NCI-H1694 treated with DMSO at 0.1 percent for 48 hours (cell line): ENCODE measurements around the gene MRGPRG.

Experiments used
- DNase-seq: peaks from one replicate; lab custom pipeline; 2025; lab: John Stamatoyannopoulos, UW

The MRGPRG gene

GRCh38 chr11:3225826-3226750 is 7.5 kb upstream of the MRGPRG start:
- DNase-seq: no peak

- DNase-seq: no peak
Measured at GRCh38 chr11:3225159-3225758, 6.6 kb upstream of the MRGPRG start.

- no peak for DNase-seq
Measured at GRCh38 chr11:3224401-3225057, 5.9 kb upstream of the MRGPRG start.

- DNase-seq: no peak
Measured at GRCh38 chr11:3223932-3224381, 5.3 kb upstream of the MRGPRG start.

GRCh38 chr11:3222941-3223915 is 4.6 kb upstream of the MRGPRG start:
- no peak for DNase-seq

GRCh38 chr11:3222003-3222855 is 3.6 kb upstream of the MRGPRG start:
- no peak for DNase-seq

GRCh38 chr11:3221408-3222002 is 2.9 kb upstream of the MRGPRG start:
- DNase-seq: no peak

GRCh38 chr11:3220521-3221407 is 2.2 kb upstream of the MRGPRG start:
- no peak for DNase-seq

- no peak for DNase-seq
Measured at GRCh38 chr11:3220101-3220500, 1.5 kb upstream of the MRGPRG start.

- DNase-seq: no peak
Measured at GRCh38 chr11:3219281-3219892, 774 bp upstream of the MRGPRG start.

GRCh38 chr11:3217818-3218482 is 663 bp downstream of the MRGPRG start:
- no peak for DNase-seq

GRCh38 chr11:3216027-3216525 is 2.5 kb downstream of the MRGPRG start:
- no peak for DNase-seq

- DNase-seq: no peak
Measured at GRCh38 chr11:3215346-3216026, 3.1 kb downstream of the MRGPRG start.

- no peak for DNase-seq
Measured at GRCh38 chr11:3214420-3214699, 4.3 kb downstream of the MRGPRG start.

- no peak for DNase-seq
Measured at GRCh38 chr11:3213659-3214419, 4.8 kb downstream of the MRGPRG start.

- no peak for DNase-seq
Measured at GRCh38 chr11:3208272-3208671, 10.3 kb downstream of the MRGPRG start.
